Measurements from ENCODE around the gene CACNA1C.
"Not testable (repeated sequence)": the region's sequence is repeated elsewhere in the genome, so short reads cannot be mapped to it uniquely, and the experiment has no call there.

CACNA1C gene

DNA sequence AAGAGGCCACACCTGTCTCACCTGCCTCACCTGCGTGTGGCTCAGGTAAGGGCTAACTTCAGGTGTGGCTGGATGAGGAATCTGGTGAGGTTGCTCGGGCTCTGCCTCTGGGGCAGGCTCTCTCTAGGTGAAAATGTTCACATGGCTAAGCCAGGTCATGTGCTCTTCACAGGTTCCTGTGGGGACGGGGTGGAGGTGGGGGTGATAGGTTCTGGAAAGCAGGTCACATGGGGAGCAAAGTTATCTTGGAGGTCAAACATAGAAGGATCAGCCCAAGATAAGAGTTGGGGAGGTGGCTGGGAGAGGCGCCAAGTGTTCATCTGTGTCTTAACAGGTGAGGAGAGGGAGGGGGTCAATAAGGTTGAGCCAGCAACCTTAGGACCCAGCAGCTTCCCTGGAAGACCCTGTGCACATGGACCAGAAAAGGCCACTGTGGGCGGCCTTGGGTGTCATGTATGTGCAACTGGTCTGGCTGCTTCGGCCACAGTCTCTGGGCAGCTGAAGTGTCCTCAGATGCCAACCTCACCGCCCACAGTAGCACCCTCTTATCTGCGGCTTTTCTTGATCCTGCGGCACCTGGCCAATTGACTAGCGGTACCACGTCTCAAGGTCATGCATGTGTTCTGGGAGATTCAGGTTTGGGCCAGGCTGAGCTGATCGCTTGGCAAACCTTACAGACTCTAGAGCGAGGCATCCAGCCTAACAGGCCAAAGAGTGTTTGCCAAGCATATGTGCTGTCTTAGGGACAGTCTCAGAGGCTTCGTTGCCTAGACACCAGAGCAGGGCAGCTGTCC lies 60.5 kb downstream of the CACNA1C start:
- DNase-seq, result no peak

DNA sequence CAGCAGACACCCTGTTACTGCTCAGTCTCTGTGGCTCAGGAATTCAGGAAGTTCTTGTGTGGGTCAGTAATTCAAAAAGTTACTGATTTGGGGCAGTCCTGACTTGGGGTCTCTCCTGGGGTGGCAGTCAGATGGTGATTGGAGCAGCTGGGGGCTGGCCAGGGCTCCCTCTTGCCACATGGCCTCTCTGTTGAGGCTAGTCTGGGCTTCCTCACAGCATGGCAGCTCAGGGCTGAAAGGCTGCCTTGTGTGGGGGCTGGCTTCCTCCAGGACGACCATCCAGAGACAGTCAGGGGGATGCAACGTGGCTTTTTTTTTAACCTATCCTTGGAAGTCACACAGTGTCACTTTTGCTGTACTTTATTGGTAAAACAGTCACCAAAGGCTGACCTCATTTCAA lies 61.3 kb downstream of the CACNA1C start:
- DNase-seq, result no peak

DNA sequence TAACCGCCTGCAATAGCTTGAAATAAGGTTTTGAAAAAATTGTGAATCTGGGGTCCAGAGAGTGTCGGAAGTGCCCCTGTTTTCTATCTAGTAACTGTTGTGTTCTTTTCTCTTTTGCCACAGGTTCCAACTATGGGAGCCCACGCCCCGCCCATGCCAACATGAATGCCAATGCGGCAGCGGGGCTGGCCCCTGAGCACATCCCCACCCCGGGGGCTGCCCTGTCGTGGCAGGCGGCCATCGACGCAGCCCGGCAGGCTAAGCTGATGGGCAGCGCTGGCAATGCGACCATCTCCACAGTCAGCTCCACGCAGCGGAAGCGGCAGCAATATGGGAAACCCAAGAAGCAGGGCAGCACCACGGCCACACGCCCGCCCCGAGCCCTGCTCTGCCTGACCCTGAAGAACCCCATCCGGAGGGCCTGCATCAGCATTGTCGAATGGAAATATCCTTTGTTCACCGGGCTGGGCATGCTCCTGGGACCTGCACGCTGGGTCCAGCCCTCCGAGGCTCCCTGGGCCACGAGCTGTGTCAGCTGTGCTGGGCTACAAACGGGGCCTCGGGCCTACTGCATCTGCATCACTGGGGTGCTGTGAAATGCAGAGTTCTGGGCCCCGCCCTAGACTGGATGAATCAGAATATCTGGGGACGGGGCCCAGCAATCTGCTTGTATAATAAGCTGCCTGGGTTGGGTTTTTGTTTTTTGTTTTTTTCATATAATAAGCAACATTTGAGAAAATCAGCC lies 62.5 kb downstream of the CACNA1C start:
- no peak for DNase-seq

DNA sequence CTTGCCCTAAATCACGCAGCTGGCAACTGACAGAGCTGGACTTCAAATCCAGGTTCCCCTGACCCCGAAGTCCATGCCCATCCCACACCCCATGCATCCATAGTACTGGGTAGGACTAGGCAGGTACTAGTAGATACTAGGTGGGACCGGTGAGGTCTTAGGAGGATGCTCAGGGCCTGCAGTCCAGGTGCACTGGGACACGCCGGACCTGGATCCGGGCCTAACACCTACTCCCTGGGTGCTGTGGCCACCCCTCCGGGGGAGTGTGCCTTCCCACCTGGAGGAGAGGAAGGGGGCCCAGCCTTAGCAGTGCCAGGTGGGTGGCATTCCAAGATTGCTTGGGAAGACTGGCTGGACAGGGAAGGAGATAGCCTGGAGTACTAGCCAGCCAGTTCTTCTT lies 64.8 kb downstream of the CACNA1C start:
- DNase-seq, result no peak

DNA sequence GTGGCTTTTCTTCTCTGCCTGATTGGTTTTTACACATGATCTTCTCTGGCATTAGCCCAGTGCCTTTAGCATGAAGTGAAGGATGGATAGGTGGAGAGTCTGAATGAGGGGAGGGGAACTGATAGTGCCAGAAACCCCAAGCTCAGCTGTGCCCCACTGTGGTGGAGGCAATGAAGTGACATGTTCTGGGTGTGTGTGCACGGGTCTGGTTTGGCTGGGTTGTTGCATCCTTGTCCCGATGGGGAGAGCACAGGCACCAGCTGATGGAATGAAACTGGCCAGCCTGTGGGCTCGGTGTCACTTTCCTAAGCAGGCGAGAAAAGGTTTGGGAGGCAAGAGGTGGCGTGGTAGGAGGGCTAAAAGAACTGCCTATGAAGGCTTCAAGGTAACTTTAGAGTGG lies 65.3 kb downstream of the CACNA1C start:
- no peak for DNase-seq

DNA sequence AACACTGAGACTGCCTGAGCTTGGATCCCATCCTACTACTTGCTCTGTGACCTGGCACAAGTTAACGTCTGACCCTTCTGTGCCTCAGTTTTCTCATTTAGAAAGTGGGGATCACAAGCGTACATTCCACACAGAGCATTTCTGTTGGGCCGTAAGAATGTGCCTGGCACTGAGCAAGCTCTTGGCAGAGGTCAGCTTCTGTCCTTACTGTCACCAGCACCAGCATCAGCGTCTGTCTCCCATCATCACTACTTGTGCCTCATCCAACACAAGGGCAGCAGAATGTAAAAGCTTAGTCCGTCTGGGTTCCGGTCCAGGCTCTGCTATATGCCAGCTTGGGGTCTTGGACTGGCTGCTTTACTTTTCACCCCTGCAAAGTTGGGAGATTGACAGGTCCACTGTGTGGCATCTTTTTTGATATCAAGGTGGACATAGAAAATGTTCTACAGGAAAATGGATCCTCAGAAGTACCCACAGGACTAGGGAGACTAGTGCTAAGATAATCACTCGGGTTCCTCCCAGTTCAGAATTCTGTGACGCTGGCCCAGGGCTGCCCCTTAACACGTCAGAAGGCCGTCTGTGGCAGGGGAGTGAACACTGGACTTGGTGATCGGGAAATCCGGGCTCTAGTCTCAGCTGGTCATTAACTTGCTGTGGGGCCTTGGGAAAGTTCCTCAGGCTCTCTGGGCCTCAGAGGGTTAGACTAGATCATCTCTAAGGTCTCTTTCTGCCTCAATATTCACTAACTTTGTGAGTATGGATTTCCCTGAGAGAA lies 65.9 kb downstream of the CACNA1C start:
- DNase-seq, result no peak

DNA sequence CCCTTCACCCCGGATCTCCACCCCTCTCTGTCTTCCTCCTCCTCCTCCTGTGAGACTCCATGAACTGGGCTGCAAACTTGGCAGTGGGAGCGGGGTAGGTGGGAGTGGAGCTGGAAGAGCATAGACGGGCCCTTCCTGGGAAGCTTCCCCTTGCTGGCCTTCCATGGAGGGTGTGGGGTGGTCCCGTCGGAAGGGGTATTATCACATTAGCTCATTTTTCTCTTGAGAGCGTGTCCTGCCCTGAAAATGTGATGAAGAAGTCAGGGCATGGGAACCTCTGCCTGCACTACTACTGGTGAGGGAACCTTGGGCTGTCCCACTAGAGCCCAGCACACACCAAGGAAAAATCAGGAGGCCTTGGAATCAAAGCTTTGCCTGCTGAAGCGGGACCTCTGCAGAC lies 66.5 kb downstream of the CACNA1C start:
- DNase-seq, result no peak

DNA sequence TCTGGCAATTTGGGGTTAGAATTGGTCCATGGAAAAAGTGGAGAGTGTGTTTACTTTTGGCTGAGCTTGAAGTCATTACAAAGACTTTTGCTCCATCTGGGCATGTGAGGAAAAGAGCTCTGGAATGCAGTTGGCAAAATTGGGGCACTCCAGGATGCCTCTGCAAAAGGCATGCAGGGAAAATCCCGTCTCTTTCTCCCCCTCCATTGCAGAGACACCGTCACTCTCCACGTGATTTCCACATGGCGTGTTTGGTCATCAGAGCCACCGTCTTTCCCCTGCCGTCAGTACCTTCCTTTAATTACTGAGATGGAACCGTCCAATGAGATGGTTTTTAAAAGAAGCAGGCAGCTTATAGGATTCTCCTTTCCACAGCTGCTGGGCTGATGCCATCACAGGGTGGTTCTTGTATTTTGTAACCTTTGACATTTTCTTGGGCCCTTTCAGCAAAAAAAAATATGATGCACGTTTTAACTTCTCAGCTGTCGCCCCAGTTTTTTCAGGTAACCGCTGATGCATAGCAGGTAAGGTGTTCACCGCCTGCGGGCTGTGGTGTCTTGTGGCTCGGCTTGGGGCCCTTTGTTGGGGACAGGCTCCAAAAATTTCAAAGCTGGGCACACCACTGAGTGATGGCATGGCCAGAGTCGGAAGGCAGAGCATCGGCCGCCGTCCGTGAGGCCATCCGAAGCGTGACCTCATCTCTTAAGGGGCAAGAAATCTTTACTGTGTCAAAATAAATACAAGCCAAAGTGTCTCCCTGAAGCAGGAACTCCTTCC lies 68.4 kb downstream of the CACNA1C start:
- no peak for DNase-seq

DNA sequence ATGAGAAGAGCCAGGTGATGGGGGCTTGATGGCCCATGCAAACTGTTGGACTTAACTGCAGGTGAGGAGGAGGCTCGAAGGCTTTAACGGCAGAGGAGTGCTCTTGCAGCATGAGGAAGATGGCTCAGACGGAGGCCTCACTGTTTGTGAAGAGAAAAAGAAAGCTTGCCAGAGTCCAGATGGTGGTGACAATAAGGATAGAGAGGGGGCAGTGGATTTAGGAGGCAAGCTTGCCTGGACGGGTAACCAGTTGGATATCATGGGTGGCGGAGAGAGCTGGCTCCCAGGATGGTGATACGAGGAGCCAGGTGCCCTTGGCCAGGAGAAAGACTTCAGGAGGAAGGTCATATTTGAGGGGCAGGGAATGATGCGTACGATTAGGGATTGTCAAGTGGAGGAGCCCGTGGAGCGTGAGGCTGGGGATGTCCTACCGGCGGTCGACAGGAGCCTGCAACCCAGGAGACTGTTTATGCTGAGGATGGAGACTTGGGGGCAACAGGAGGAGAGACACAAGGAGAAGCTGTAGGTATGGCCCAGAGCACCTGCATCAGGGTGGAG lies 71.8 kb downstream of the CACNA1C start:
- DNase-seq, result no peak

DNA sequence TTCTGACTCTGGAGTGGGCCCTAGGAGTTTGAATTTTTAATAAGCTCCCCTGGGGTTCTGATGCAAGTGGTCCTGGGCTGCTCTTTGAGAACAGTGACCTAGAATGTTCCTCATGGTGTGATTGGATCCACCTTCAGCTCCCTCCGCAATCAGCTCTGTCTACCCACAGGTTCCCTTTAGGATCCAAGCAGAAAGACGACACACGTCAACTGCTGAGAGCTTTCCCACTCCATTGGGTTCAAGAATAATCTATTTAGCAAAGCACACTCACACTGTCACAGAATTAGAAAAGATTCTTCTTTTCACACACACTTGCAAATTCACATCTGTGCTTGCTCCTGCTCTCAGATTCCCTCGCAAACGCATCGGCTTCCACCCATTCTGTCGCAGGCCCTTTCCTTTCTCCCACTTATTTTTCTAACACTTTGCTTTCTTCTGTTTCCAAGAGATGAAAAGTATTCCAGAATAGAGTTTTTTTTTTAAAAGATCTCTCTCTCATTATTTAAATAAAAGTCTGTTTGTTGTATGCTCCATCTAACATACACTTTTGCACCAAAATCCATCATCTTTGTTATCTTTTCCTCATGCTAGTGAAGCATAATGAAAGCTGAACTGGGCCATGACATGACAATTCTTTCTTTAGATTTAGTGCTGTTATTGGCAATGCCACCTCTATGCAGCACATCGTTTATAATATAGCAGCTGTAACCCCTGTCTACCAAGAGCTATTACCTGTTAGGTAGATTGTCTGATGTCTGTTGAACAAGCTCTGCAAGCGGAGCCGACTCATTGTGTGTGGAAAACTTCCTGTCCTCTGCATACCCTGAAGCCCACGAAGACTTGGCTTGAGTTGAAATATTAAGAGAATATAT lies 73.1 kb downstream of the CACNA1C start:
- DNase-seq, result no peak

DNA sequence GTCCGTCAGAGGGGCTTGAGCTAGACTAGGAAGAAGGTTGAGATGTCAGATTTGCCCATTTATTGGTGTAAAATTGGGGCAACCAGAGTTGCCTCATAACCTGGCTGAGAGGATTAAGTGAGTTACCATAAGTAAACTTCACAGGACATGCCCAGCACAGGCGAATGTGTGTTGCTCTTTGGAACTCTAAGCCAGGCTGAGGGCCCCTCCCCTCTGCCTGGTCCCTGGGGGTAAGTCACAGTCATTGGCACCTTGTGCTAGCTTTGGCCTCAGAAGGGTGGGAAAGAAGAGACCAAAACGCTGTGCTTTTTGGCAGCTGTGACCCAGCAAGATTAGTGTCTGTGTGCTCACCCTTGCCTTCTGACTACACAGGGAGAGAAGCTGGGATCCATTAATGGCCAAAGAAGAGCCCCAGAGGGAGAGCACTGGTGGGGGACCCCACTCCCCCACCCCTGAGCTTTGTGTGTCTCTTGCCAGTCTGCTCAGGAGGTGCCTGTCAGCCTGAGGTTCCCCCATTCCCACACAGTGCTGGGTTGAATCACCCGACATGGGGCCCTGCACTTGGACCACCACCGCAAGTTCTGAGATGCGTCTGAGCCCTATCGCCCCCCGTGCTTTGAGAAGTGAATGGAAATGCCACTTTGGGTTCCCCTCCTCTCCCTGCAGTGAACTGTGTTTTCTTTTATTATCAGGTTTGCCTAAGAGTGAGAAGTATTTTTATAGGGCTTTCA lies 74.1 kb downstream of the CACNA1C start:
- no peak for DNase-seq

DNA sequence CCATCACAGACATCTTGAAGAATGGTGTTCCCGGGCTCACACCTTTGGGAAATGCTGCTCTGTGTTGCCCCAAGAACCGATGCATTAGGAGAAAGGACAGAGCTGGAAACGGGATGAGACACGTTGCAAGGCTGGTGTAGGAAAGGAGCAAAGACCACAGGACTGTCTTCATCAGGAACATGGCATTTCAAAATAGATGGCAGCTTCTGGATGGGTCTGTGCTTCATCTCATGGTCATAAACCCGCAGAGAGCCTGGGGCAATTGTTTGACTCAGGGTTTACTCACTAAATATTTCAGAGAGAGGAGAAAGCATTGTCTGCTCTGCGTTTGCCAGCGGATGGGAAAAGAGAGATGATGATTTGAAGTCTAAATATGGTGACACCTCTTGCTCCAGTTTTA lies 76.3 kb downstream of the CACNA1C start:
- no peak for DNase-seq

DNA sequence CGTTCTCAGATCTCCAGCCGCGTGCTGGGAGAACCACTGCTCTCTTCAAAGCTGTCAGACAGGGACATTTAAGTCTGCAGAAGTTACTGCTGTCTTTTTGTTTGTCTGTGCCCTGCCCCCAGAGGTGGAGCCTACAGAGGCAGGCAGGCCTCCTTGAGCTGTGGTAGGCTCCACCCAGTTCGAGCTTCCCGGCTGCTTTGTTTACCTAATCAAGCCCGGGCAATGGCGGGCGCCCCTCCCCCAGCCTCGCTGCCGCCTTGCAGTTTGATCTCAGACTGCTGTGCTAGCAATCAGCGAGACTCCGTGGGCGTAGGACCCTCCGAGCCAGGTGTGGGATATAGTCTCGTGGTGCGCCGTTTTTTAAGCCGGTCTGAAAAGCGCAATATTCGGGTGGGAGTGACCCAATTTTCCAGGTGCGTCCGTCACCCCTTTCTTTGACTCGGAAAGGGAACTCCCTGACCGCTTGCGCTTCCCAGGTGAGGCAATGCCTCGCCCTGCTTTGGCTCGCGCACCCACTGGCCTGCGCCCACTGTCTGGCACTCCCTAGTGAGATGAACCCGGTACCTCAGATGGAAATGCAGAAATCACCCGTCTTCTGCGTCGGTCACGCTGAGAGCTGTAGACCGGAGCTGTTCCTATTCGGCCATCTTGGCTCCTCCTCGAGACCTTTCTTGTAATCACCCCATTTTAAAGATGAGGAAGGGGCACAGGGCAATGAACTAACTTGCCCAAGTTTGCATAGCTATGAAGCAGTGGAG lies 83.1 kb downstream of the CACNA1C start:
- not testable (repeated sequence) for DNase-seq

DNA sequence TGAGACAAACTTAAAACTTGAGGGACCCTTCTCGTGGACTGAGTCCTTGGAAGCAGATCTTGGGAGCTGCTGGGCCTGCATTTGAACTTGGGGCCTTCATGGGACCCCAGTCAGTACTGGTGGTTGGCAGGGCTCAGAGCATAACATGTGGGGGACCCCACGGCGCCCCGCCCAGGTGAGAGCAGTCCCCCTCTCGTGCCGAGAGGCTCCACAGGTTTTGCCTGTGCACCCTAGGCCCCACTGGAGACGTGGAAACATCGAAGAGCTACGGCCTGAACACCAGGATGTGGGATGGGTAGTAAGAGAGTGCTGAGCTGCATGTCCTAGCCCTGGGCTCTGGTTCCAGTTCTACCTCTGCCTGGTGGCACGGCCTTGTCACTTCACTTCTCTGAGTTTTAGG lies 84.1 kb downstream of the CACNA1C start:
- no peak for DNase-seq

DNA sequence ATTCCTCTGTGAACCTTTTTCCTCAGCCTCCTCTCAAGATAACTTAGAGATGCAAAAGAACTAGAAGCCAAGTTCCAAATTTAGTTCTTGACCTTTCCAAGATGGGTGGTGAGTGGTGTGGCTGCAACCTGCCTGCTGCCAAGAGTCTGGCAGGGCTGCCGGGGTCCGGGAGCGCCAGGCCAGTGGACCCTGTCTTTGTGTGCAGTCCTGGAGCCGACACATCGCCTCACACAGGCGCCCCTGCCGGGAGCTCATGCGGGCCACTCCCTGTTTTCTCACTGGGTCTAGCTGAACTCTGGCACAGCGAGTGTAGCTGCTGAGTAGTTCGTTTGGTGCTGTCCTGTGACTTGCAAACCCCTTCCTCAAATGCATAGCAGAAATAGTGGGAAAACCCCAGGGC lies 84.9 kb downstream of the CACNA1C start:
- DNase-seq, result no peak

DNA sequence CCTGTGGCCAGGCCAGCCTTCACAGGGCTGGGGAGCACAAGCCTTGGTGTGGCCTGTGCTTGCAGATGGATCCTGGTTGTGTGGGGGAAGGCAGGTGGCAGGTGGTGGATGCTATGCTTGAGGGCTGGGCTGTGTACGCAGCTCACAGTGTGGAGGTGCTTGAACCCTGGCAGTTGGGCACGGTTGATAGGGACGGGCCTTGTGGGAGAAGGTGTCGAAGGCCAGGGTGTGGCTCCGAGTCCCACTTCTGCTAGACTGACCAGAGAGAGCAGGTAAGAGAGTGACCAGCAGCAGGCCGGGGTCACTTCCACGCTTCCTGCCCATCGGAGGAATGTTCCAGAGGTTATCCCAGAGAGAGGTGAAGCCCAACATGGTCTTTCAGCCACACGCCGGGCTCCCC lies 85.5 kb downstream of the CACNA1C start:
- no peak for DNase-seq

DNA sequence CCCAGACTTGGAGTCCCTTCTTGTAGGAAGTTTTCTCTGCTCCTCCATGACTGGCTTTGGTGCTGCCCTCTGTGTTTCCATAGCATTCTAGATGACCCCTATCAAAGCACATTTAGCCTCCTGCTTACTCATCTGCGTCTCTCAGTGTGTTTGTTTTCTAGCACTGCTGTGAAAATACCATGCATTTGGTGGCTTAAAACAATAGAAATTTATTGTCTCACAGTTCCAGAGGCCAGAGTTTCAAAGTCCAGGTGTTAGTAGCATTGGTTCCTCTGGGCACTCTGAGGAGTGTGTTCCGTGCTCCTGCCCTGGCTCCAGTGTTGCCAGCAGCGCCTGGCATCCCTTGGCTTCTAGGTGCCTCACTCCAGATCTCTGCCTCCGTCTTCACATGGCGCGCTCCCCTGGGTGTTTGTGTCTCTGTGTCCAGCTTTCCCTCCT lies 86.1 kb downstream of the CACNA1C start:
- no peak for DNase-seq

DNA sequence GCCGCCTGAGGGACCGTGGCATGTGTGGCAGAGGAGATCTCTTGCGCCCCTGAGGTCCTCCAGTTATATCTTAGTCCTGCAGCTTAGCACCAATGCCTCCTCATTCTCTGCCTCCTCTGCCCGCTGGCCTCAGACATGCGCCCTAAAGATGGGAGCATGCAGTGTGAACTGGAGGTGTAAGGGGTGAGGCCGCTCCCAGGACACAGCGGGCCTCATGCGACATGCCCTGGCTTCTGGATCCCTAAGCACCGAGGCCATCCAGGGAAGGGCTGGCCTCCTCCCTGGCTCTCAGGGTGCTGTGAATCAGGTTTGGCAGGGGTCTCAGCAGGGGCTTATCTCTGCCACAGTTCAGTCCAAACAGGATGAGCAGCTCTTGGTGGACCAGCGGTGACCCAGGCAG lies 86.9 kb downstream of the CACNA1C start:
- no peak for DNase-seq

DNA sequence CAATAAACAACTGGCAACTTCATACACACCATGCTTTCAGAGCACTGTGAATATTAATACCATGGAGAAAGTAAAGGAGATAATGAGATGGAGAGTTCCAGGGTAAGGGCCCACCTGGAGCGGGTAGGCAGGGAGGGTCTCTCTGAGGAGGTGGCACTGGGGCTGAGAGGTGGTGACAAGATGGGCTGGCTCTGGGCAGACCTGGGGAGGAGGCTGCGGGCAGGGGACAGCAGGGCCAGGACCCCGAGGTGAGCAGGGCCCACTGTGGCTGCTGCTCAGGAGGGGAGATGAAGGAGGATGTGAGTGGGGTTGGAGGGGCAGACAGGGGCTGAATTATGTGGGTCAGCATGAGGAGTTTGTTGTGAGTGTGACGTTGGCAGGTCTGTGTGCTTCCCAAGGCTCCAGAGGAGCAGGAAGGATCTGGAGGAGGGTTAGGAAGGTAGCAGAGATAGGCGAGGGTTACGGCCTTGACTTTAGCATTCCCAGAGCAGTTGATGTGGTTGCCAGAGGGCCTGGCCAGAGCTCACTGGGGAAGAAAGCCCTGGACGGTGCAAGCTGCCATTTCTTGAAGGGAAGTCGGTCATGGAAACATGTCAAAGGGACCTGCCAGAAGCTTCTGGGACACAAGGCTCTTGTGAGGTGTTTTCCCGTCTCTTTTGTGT lies 88.2 kb downstream of the CACNA1C start:
- DNase-seq, result no peak

All from stimulated activated naive CD4-positive, alpha-beta T cell treated with Interleukin-2 at 50 U/mL for 16 hours (primary cell).